HL-60 (cell line): Measurements from ENCODE around the gene DGKH.

Experiments used
- REST ChIP-seq: IDR thresholded peaks from 2 replicates; pipeline ENCODE4 v1.6.1; 2012; ENCODE audit warnings: low read depth; ENCODE audit not compliant: insufficient replicate concordance
- TF ChIP-seq, protein P1 (sequence below): IDR thresholded peaks from one replicate; pipeline ENCODE4 v1.5.1; 2011; ENCODE audit warnings: low read length, control low read depth, inconsistent platforms; ENCODE audit not compliant: insufficient read depth

DNA sequence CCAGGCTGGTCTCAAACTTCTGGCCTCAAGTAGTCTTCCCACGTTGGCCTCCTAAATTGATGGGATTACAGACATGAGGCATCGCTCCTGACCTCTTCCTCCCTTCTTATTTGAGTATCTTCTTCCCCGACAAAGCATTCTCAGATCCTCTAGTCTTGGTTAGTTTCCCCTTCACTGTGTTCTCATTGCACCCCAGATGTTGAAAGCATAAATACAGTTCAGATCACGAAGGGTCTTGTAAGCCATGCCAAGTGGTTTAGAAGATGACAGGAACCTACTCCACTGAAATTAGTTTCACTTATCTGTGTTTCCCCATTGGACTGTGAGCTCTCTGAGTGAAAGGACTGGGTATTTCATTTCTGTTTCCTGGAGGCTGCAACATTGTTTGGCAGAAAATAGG, 100.7 kb downstream of the DGKH start:
- TF ChIP-seq, protein P1, sequence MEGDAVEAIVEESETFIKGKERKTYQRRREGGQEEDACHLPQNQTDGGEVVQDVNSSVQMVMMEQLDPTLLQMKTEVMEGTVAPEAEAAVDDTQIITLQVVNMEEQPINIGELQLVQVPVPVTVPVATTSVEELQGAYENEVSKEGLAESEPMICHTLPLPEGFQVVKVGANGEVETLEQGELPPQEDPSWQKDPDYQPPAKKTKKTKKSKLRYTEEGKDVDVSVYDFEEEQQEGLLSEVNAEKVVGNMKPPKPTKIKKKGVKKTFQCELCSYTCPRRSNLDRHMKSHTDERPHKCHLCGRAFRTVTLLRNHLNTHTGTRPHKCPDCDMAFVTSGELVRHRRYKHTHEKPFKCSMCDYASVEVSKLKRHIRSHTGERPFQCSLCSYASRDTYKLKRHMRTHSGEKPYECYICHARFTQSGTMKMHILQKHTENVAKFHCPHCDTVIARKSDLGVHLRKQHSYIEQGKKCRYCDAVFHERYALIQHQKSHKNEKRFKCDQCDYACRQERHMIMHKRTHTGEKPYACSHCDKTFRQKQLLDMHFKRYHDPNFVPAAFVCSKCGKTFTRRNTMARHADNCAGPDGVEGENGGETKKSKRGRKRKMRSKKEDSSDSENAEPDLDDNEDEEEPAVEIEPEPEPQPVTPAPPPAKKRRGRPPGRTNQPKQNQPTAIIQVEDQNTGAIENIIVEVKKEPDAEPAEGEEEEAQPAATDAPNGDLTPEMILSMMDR, result no peak
- TF ChIP-seq REST, result no peak
